Tibial nerve (tissue), 3 donors: Measurements from ENCODE around the gene EXD3.

ENCODE experiments used
- POLR2A ChIP-seq, 2 donors: fragments of 450-650 bp; IDR thresholded peaks; one replicate each; pipeline ENCODE4 v1.6.1; 2017; ENCODE audit warnings: antibody characterized with exemption in 2 of 2, mild to moderate bottlenecking in 2 of 2, moderate library complexity in 2 of 2
- TF ChIP-seq, protein P1 (sequence below), 5 experiments: fragments of 200-600 bp in 3 of 5; fragments of 450-650 bp in 2 of 5; sonication (generic) in 3 of 5; IDR thresholded peaks; one replicate each; pipeline ENCODE4 v1.5.1; 2016 to 2019; ENCODE audit warnings: antibody characterized with exemption in 5 of 5, mild to moderate bottlenecking in 3 of 5, moderate library complexity in 2 of 5

DNA sequence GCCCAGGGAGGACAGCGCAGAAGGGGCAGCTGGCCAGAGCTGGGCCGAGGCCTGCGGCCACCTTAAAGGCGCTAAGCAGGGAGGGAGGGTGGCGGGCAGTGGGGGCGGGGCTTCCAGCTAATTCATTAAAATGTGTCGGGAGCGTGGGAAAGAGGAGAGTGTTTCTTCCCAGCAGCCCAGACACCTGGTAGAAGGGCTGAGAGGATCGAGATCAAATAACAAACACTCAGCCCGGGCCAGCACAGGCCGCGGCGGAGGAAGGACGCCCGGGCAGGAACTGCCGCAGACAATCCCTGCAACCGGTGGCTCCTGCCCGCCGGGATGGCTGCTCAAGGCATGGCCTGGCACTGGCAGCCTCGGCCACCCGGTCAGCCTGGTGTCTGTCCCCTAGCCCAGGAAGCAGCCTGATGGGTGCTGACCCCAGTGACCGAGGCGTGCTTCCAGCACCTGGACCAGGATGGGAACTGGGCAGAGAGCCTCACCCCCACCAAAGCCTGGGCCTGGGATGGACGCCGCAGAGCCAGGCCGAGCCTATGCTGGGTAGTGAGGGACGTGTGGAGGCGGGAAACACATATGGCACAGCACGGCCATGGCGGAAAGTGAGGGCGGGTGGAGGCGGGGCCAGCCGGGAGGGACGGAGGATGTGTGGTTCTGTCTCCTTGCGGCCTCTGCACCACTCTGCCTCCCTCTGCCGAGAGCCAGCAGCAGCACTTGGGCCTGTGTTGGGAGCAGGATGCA lies 117.7 kb downstream of the EXD3 start:
- no peak for TF ChIP-seq POLR2A (IDR thresholded peaks at IDR 0.05)
- TF ChIP-seq, protein P1, sequence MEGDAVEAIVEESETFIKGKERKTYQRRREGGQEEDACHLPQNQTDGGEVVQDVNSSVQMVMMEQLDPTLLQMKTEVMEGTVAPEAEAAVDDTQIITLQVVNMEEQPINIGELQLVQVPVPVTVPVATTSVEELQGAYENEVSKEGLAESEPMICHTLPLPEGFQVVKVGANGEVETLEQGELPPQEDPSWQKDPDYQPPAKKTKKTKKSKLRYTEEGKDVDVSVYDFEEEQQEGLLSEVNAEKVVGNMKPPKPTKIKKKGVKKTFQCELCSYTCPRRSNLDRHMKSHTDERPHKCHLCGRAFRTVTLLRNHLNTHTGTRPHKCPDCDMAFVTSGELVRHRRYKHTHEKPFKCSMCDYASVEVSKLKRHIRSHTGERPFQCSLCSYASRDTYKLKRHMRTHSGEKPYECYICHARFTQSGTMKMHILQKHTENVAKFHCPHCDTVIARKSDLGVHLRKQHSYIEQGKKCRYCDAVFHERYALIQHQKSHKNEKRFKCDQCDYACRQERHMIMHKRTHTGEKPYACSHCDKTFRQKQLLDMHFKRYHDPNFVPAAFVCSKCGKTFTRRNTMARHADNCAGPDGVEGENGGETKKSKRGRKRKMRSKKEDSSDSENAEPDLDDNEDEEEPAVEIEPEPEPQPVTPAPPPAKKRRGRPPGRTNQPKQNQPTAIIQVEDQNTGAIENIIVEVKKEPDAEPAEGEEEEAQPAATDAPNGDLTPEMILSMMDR (IDR thresholded peaks at IDR 0.05), result peak in 1 of 5 experiments; percentile 9
